HG02588 (cell line): ENCODE measurements around the gene NABP1.

Experiments used
- ATAC-seq: cut with Tn5 transposase; IDR thresholded peaks from one replicate; pipeline ENCODE4 v1.9.1; 2021; ENCODE audit warnings: mild to moderate bottlenecking, moderate library complexity; ENCODE audit not compliant: unreplicated experiment

NABP1 gene

GRCh38 chr2:191646163-191646902, 31.6 kb upstream of the NABP1 start:
- ATAC-seq = no peak

GRCh38 chr2:191649519-191649918, 28.4 kb upstream of the NABP1 start:
- no peak for ATAC-seq

GRCh38 chr2:191650896-191651773, 26.8 kb upstream of the NABP1 start:
- peak; percentile 97 for ATAC-seq

GRCh38 chr2:191653667-191654391, 24.1 kb upstream of the NABP1 start:
- no peak for ATAC-seq

GRCh38 chr2:191656391-191656790, 21.5 kb upstream of the NABP1 start:
- ATAC-seq = no peak

GRCh38 chr2:191656792-191657191, 21.1 kb upstream of the NABP1 start:
- no peak for ATAC-seq

GRCh38 chr2:191657977-191658376, 20.0 kb upstream of the NABP1 start:
- ATAC-seq = no peak

GRCh38 chr2:191659198-191659597, 18.7 kb upstream of the NABP1 start:
- ATAC-seq = no peak

- no peak for ATAC-seq
These were observed 17.4 kb upstream of the NABP1 start for GRCh38 chr2:191660575-191660974.

GRCh38 chr2:191661097-191661924, 16.6 kb upstream of the NABP1 start:
- ATAC-seq = peak; percentile 42

- ATAC-seq = no peak
These were observed 12.9 kb upstream of the NABP1 start for GRCh38 chr2:191664823-191665677.

GRCh38 chr2:191666226-191666625, 11.7 kb upstream of the NABP1 start:
- no peak for ATAC-seq

GRCh38 chr2:191666732-191667131, 11.2 kb upstream of the NABP1 start:
- ATAC-seq = peak; percentile 86

- ATAC-seq = peak; percentile 34
These were observed 7.9 kb upstream of the NABP1 start for GRCh38 chr2:191670076-191670475.

GRCh38 chr2:191670787-191671186, 7.1 kb upstream of the NABP1 start:
- ATAC-seq = no peak

- ATAC-seq = peak; percentile 56
These were observed 1.9 kb upstream of the NABP1 start for GRCh38 chr2:191675807-191676721.

- peak; percentile 32 for ATAC-seq
These were observed 918 bp upstream of the NABP1 start for GRCh38 chr2:191676790-191677645.
